ENCODE data around the gene NMU.
"Not testable (repeated sequence)": the region's sequence is repeated elsewhere in the genome, so short reads cannot be mapped to it uniquely, and the experiment has no call there.

DNA sequence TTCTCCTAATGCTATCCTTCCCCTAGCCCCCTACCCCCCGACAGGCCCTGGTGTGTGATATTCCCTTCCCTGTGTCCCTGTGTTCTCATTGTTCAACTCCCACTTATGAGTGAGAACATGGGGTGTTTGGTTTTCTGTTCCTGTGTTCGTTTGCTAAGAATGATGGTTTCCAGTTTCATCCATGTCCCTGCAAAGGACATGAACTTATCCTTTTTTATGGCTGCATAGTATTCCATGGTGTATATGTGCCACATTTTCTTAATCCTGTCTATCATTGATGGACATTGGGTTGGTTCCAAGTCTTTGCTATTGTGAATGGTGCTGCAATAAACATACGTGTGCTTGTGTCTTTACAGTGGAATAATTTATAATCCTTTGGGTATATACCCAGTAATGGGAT, 46.7 kb upstream of the NMU start:
- TF ChIP-seq EZH2 (IDR thresholded peaks at IDR 0.05); POLR2AphosphoS5 (IDR thresholded peaks at IDR 0.05; ENCODE audit: borderline replicate concordance, low read depth, low read length); FOXP2 (optimal IDR thresholded peaks at IDR 0.05; ENCODE audit: control extremely low read depth, extremely low read length, insufficient read depth): not testable (repeated sequence)

Measured in SK-N-MC (cell line).